H9 (cell line): ENCODE data around the gene AMOTL1. TPM values are rescaled to one million over a fixed set of nuclear protein-coding genes. Genes with fewer than 3 reads are reported as not detected.

Experiments used
- DNase-seq: peaks from one replicate; pipeline ENCODE4 v3.0.0-alpha.2; 2017
- H2AFZ ChIP-seq: one replicate; pipeline ENCODE4 v1.6.1; 2013; ENCODE audit warnings: mild to moderate bottlenecking, low read length, control low read depth, moderate library complexity
- H2AK5ac ChIP-seq: 2 replicates; pipeline ENCODE4 v1.6.1; 2013; ENCODE audit warnings: low read length, control low read depth, mixed read lengths; ENCODE audit not compliant: insufficient read length
- H2BK120ac ChIP-seq: one replicate; pipeline ENCODE4 v1.6.1; 2013; ENCODE audit warnings: low read depth, mild to moderate bottlenecking, low read length, control low read depth, inconsistent platforms; ENCODE audit not compliant: poor library complexity, severe bottlenecking
- H2BK12ac ChIP-seq: 2 replicates; pipeline ENCODE4 v1.6.1; 2013; ENCODE audit warnings: low read length, control low read depth, mixed read lengths, low read depth; ENCODE audit not compliant: insufficient read length
- H2BK15ac ChIP-seq: 2 replicates; pipeline ENCODE4 v1.6.1; 2013; ENCODE audit warnings: low read depth, low read length, control low read depth
- H2BK20ac ChIP-seq: one replicate; pipeline ENCODE4 v1.6.1; 2013; ENCODE audit warnings: low read depth, mild to moderate bottlenecking, low read length, control low read depth, inconsistent platforms; ENCODE audit not compliant: poor library complexity, severe bottlenecking
- H2BK5ac ChIP-seq: 2 replicates; pipeline ENCODE4 v1.6.1; 2013; ENCODE audit warnings: low read length, control low read depth, mixed read lengths; ENCODE audit not compliant: insufficient read length
- H3K14ac ChIP-seq: 2 replicates; pipeline ENCODE4 v1.6.1; 2013; ENCODE audit warnings: low read length, control low read depth; ENCODE audit not compliant: insufficient read depth
- H3K18ac ChIP-seq: 2 replicates; pipeline ENCODE4 v1.6.1; 2013; ENCODE audit warnings: low read depth, mild to moderate bottlenecking, mixed read lengths, low read length, control low read depth; ENCODE audit not compliant: insufficient read length
- H3K23ac ChIP-seq: 2 replicates; pipeline ENCODE4 v1.6.1; 2013; ENCODE audit warnings: low read length, control low read depth, mixed read lengths, low read depth; ENCODE audit not compliant: insufficient read length
- H3K23me2 ChIP-seq: 2 replicates; pipeline ENCODE4 v1.6.1; 2013; ENCODE audit warnings: low read depth, mild to moderate bottlenecking, mixed read lengths, low read length, control low read depth; ENCODE audit not compliant: insufficient read length, poor library complexity, severe bottlenecking
- H3K27ac ChIP-seq: 2 replicates; pipeline ENCODE4 v1.5.1; 2013; ENCODE audit warnings: low read length, control low read depth, mixed read lengths, low read depth; ENCODE audit not compliant: insufficient read length
- H3K27me3 ChIP-seq: 2 replicates; pipeline ENCODE4 v1.6.1; 2013; ENCODE audit warnings: low read length, control low read depth, inconsistent platforms; ENCODE audit not compliant: insufficient read depth
- H3K4ac ChIP-seq: 2 replicates; pipeline ENCODE4 v1.6.1; 2013; ENCODE audit warnings: low read depth, mild to moderate bottlenecking, control low read depth, inconsistent platforms, low read length, moderate library complexity
- H3K4me1 ChIP-seq: 2 replicates; pipeline ENCODE4 v1.6.1; 2013; ENCODE audit warnings: low read length, control low read depth, inconsistent platforms; ENCODE audit not compliant: insufficient read depth
- H3K4me2 ChIP-seq: 2 replicates; pipeline ENCODE4 v1.6.1; 2013; ENCODE audit warnings: low read length, control low read depth, mixed read lengths; ENCODE audit not compliant: insufficient read length, insufficient read depth
- H3K56ac ChIP-seq: 2 replicates; pipeline ENCODE4 v1.6.1; 2013; ENCODE audit warnings: low read depth, mild to moderate bottlenecking, mixed read lengths, low read length, control low read depth; ENCODE audit not compliant: insufficient read length
- H3K79me1 ChIP-seq: 2 replicates; pipeline ENCODE4 v1.6.1; 2013; ENCODE audit warnings: low read depth, mild to moderate bottlenecking, moderate library complexity, low read length, control low read depth, inconsistent platforms; ENCODE audit not compliant: insufficient read depth, poor library complexity, severe bottlenecking
- H3K79me2 ChIP-seq: 2 replicates; pipeline ENCODE4 v1.6.1; 2013; ENCODE audit warnings: low read length, control low read depth, inconsistent platforms; ENCODE audit not compliant: insufficient read depth
- H3K9ac ChIP-seq: 2 replicates; pipeline ENCODE4 v1.6.1; 2013; ENCODE audit warnings: low read length, control low read depth, mixed read lengths; ENCODE audit not compliant: insufficient read length; ENCODE audit errors: extremely low read depth
- H3K9me3 ChIP-seq: one replicate; pipeline ENCODE4 v1.6.1; 2013; ENCODE audit warnings: low read depth, low read length, inconsistent platforms; ENCODE audit not compliant: control insufficient read depth
- H3T11ph ChIP-seq: one replicate; pipeline ENCODE4 v1.6.1; 2013; ENCODE audit warnings: mild to moderate bottlenecking, low read length, control low read depth, inconsistent platforms
- H4K20me1 ChIP-seq: one replicate; pipeline ENCODE4 v1.6.1; 2013; ENCODE audit not compliant: control insufficient read depth, insufficient read length, insufficient read depth
- H4K5ac ChIP-seq: 2 replicates; pipeline ENCODE4 v1.6.1; 2013; ENCODE audit warnings: low read depth, mild to moderate bottlenecking, mixed read lengths, low read length, control low read depth; ENCODE audit not compliant: insufficient read length
- H4K8ac ChIP-seq: replicated peaks from 2 replicates; pipeline ENCODE4 v1.6.1; 2013; ENCODE audit warnings: low read length, control low read depth, mixed read lengths, low read depth; ENCODE audit not compliant: insufficient read length
- H4K91ac ChIP-seq: 2 replicates; pipeline ENCODE4 v1.6.1; 2013; ENCODE audit warnings: low read depth, mild to moderate bottlenecking, moderate library complexity, mixed read lengths, low read length, control low read depth; ENCODE audit not compliant: insufficient read length
- H3K27ac Mint-ChIP-seq, 3 experiments: 2 replicates in 2 of 3; 3 replicates in 1 of 3; pipeline ENCODE4 v1.8.0; 2020 to 2021; ENCODE audit warnings: mixed read lengths in 3 of 3, mild to moderate bottlenecking in 1 of 3, moderate library complexity in 1 of 3
- H3K27me3 Mint-ChIP-seq: 2 replicates; pipeline ENCODE4 v1.8.0; 2021; ENCODE audit warnings: low read depth, mild to moderate bottlenecking, moderate library complexity, mixed read lengths
- H3K36me3 Mint-ChIP-seq, 3 experiments: 2 replicates in 2 of 3; 3 replicates in 1 of 3; pipeline ENCODE4 v1.8.0; 2020 to 2021; ENCODE audit warnings: low read depth in 3 of 3, mixed read lengths in 3 of 3; ENCODE audit not compliant: insufficient read depth in 1 of 3
- H3K4me1 Mint-ChIP-seq, 2 experiments: 2 replicates each; pipeline ENCODE4 v1.8.0; 2020; ENCODE audit warnings: mixed read lengths in 2 of 2
- H3K4me3 Mint-ChIP-seq, 2 experiments: 2 replicates in 1 of 2; 3 replicates in 1 of 2; pipeline ENCODE4 v1.8.0; 2020 to 2021; ENCODE audit warnings: mild to moderate bottlenecking in 2 of 2, mixed read lengths in 2 of 2, moderate library complexity in 1 of 2
- H3K9me3 Mint-ChIP-seq, 2 experiments: 2 replicates in 1 of 2; 3 replicates in 1 of 2; pipeline ENCODE4 v1.8.0; 2020; ENCODE audit warnings: mild to moderate bottlenecking in 2 of 2, mixed read lengths in 2 of 2, moderate library complexity in 1 of 2
- WGBS: extraction: QIAGEN DNeasy Blood & Tissue Kit; methylation state at CpG from one replicate; pipeline ENCODE4 v1.1.7; 2013; ENCODE audit warnings: missing lambda C conversion rate, low lambda C conversion rate, mixed read lengths; ENCODE audit not compliant: insufficient read length; ENCODE audit errors: extremely low coverage; 5-methylcytosine and 5-hydroxymethylcytosine counted together
- total RNA-seq: library from RNA; stranded (reverse); gene quantifications from 2 replicates; pipeline ENCODE4 v1.2.1, GENCODE V29; 2021
- TF ChIP-seq, protein P1 (sequence below): fragments of 200-600 bp; sonication (generic); conservative IDR thresholded peaks from 3 replicates; pipeline ENCODE4 v1.8.0; 2021; ENCODE audit warnings: antibody characterized with exemption, mild to moderate bottlenecking

Gene AMOTL1
- total RNA-seq, 1 experiment from 2014 or later, result 18.5 TPM

DNA sequence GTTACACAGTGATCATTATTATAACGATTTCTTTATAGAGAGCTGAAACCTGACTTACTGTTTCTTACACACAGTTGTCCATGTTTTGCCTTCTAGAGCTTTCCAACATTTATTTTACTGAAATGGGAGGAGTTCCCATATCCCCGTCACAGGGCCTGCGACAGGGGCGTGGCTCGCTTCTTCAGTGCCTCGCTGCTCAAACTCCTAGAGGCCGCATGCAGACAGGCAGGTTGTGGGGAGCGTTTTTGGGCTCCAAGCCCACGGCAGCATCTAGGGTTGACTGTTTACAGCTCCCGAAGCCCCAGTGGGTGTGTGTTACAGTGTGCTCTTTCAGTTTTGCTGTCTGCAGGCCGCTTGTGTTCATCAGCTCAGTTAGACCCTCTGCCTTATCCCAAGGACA lies 12.7 kb upstream of the AMOTL1 start:
- Histone ChIP-seq H3K56ac (no peak overlapping the region), H3T11ph (no peak overlapping the region), H2AK5ac (no peak overlapping the region), H4K91ac (no peak overlapping the region), H3K4me1 (0 out of 2 replicates have a peak, but pooled peaks cover 2% of the 10 kb centered on the region), H2AFZ (no peak overlapping the region), H3K4me2 (no peak overlapping the region), H3K18ac (no peak overlapping the region), H2BK15ac (no peak overlapping the region), H3K27me3 (no peaks in the 10 kb centered on the region), H3K9me3 (no peaks in the 10 kb centered on the region), H3K14ac (no peak overlapping the region), H2BK12ac (no peak overlapping the region), H2BK5ac (no peak overlapping the region), H2BK20ac (no peak overlapping the region), H4K20me1 (no peaks in the 10 kb centered on the region), H3K79me2 (no peaks in the 10 kb centered on the region), H4K5ac (no peak overlapping the region), H3K4ac (no peak overlapping the region), H3K9ac (no peak overlapping the region), H3K79me1 (no peaks in the 10 kb centered on the region), H2BK120ac (no peak overlapping the region), H4K8ac (no peak overlapping the region), H3K27ac (no peak overlapping the region), H3K23ac (no peak overlapping the region), H3K23me2 (no peaks in the 10 kb centered on the region)
- Mint-ChIP-seq H3K36me3 (no peaks in the 10 kb centered on the region), H3K9me3 (no peaks in the 10 kb centered on the region), H3K4me1 (peaks cover 0 to 26% of the 10 kb centered on the region in 2 experiments; a peak in 2 of 4 replicates), H3K27ac (no peak overlapping the region), H3K4me3 (no peak overlapping the region), H3K27me3 (peaks cover 3% of the 10 kb centered on the region)
- no CpG with 5 or more reads among the region's 11 CpGs for WGBS
- TF ChIP-seq, protein P1, sequence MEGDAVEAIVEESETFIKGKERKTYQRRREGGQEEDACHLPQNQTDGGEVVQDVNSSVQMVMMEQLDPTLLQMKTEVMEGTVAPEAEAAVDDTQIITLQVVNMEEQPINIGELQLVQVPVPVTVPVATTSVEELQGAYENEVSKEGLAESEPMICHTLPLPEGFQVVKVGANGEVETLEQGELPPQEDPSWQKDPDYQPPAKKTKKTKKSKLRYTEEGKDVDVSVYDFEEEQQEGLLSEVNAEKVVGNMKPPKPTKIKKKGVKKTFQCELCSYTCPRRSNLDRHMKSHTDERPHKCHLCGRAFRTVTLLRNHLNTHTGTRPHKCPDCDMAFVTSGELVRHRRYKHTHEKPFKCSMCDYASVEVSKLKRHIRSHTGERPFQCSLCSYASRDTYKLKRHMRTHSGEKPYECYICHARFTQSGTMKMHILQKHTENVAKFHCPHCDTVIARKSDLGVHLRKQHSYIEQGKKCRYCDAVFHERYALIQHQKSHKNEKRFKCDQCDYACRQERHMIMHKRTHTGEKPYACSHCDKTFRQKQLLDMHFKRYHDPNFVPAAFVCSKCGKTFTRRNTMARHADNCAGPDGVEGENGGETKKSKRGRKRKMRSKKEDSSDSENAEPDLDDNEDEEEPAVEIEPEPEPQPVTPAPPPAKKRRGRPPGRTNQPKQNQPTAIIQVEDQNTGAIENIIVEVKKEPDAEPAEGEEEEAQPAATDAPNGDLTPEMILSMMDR, result 0 out of 3 replicates have a peak, but pooled peaks have one; percentile 12
- DNase-seq, result peak; percentile 49
